ENCODE measurements around the gene HDAC6. TPM values are rescaled to one million over a fixed set of nuclear protein-coding genes. Genes with fewer than 3 reads are reported as not detected.

Gene HDAC6
- total RNA-seq, 2 experiments from 2014 or later, result 62.0 to 108 TPM

DNA sequence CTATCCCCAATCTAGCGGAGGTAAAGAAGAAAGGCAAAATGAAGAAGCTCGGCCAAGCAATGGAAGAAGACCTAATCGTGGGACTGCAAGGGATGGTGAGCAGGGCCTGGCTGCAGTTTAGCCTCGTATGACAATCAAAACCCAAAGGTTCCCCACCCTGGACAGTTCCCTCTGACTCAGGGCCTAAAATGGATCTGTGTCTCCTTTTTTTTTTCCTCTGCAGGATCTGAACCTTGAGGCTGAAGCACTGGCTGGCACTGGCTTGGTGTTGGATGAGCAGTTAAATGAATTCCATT is 986 bp downstream of the HDAC6 start:
- no peaks in the 10 kb centered on the region for H3K9me3 ChIP-seq (ENCODE audit: low read length)
- ChIA-PET CTCF (ENCODE audit: unreplicated experiment) (no interaction called here), POLR2A (no interaction called here)
- peak overlapping the region; percentile 97 for H3K4me2 ChIP-seq (ENCODE audit: low read length)
- peaks cover 18% of the 10 kb centered on the region for H3K4me1 ChIP-seq (ENCODE audit: insufficient read depth, low read length, poor library complexity, severe bottlenecking)
- TF ChIP-seq CTCF (conservative IDR thresholded peaks at IDR 0.05; ENCODE audit: low read length) (no peak), EZH2phosphoT487 (IDR thresholded peaks at IDR 0.05; ENCODE audit: borderline replicate concordance, low read depth, low read length) (no peak)
- peaks cover 8% of the 10 kb centered on the region; the same call in 1 of the 2 replicates for H3K79me2 ChIP-seq (ENCODE audit: insufficient read depth, low read depth, low read length)
- intact Hi-C loops (cut with micrococcal nuclease; ENCODE audit: unreplicated experiment), result loop anchor here (5.0 to 10.0 kb wide), 2 partner anchors 66 to 92 kb away; partner anchors contain the start of genes PQBP1 and TIMM17B
- no peaks in the 10 kb centered on the region for H3K9me2 ChIP-seq (ENCODE audit: insufficient read depth, low read length)
- peaks cover 14% of the 10 kb centered on the region for H3K36me3 ChIP-seq (ENCODE audit: insufficient read depth, low read length)
- H4K20me1 ChIP-seq (ENCODE audit: insufficient read depth, low read length), result no peaks in the 10 kb centered on the region
- H2AFZ ChIP-seq (ENCODE audit: low read length), result peak overlapping the region; percentile 64; the same call in 1 of the 2 replicates
- H3K4me3 ChIP-seq (ENCODE audit: low read depth, low read length, poor library complexity, severe bottlenecking), result peak overlapping the region; percentile 77
- TSS peak; percentile 54 for BruUV-seq (replicated peaks)
- DNase-seq (ENCODE audit: low spot score), result no peak
- H3K27ac ChIP-seq (ENCODE audit: low read depth, low read length, poor library complexity, severe bottlenecking), result peak overlapping the region; percentile 86

GRCh38 chrX:48806081-48806480 is 4.2 kb downstream of the HDAC6 start:
- TF ChIP-seq EZH2phosphoT487 (IDR thresholded peaks at IDR 0.05; ENCODE audit: borderline replicate concordance, low read depth, low read length), result no peak
- peak; percentile 40; the same call in 1 of the 2 replicates for TF ChIP-seq CTCF (conservative IDR thresholded peaks at IDR 0.05; ENCODE audit: low read length)
- Histone ChIP-seq H3K36me3 (ENCODE audit: insufficient read depth, low read length) (peaks cover 14% of the 10 kb centered on the region), H3K9me2 (ENCODE audit: insufficient read depth, low read length) (no peaks in the 10 kb centered on the region), H3K79me2 (ENCODE audit: insufficient read depth, low read depth, low read length) (peaks cover 8% of the 10 kb centered on the region; the same call in 1 of the 2 replicates), H2AFZ (ENCODE audit: low read length) (no peak overlapping the region), H3K4me2 (ENCODE audit: low read length) (no peak overlapping the region), H4K20me1 (ENCODE audit: insufficient read depth, low read length) (no peaks in the 10 kb centered on the region), H3K4me1 (ENCODE audit: insufficient read depth, low read length, poor library complexity, severe bottlenecking) (peaks cover 9% of the 10 kb centered on the region), H3K4me3 (ENCODE audit: low read depth, low read length, poor library complexity, severe bottlenecking) (no peak overlapping the region), H3K27ac (ENCODE audit: low read depth, low read length, poor library complexity, severe bottlenecking) (no peak overlapping the region), H3K9me3 (ENCODE audit: low read length) (no peaks in the 10 kb centered on the region)
- intact Hi-C loops (cut with micrococcal nuclease; ENCODE audit: unreplicated experiment), result loop anchor here (10.0 kb wide), 1 partner anchor 89 kb away; the partner anchor contains the start of genes PQBP1 and TIMM17B
- peak; percentile 13 for DNase-seq (ENCODE audit: low spot score)
- ChIA-PET CTCF (ENCODE audit: unreplicated experiment) (interaction anchor here (0.6 kb wide), 1 partner anchor 255 kb away, joined by 3 read pairs; no protein-coding TSS in a partner anchor), POLR2A (interaction anchor here (0.5 to 0.6 kb wide), 2 partner anchors 35 to 143 kb away, joined by 3 read pairs; no protein-coding TSS in a partner anchor)
- no TSS peak for BruUV-seq (replicated peaks)

- intact Hi-C loops (cut with micrococcal nuclease; ENCODE audit: unreplicated experiment), result no loop called here
- Histone ChIP-seq H3K27ac (ENCODE audit: low read depth, low read length, poor library complexity, severe bottlenecking) (no peak overlapping the region), H3K4me1 (ENCODE audit: insufficient read depth, low read length, poor library complexity, severe bottlenecking) (no peaks in the 10 kb centered on the region), H3K36me3 (ENCODE audit: insufficient read depth, low read length) (no peaks in the 10 kb centered on the region; the same call in 1 of the 2 replicates), H3K9me2 (ENCODE audit: insufficient read depth, low read length) (no peaks in the 10 kb centered on the region), H3K9me3 (ENCODE audit: low read length) (no peaks in the 10 kb centered on the region), H2AFZ (ENCODE audit: low read length) (no peak overlapping the region), H4K20me1 (ENCODE audit: insufficient read depth, low read length) (no peaks in the 10 kb centered on the region), H3K79me2 (ENCODE audit: insufficient read depth, low read depth, low read length) (no peaks in the 10 kb centered on the region), H3K4me2 (ENCODE audit: low read length) (no peak overlapping the region), H3K4me3 (ENCODE audit: low read depth, low read length, poor library complexity, severe bottlenecking) (no peak overlapping the region)
- no peak for DNase-seq (ENCODE audit: low spot score)
- POLR2A ChIA-PET, result no interaction called here
- TF ChIP-seq CTCF (conservative IDR thresholded peaks at IDR 0.05; ENCODE audit: low read length), result no peak
- no peak for TF ChIP-seq EZH2phosphoT487 (IDR thresholded peaks at IDR 0.05; ENCODE audit: borderline replicate concordance, low read depth, low read length)
- CTCF ChIA-PET (ENCODE audit: unreplicated experiment), result no interaction called here
- no TSS peak for BruUV-seq (replicated peaks)
Observed at GRCh38 chrX:48813644-48814043, 11.8 kb downstream of the HDAC6 start.

All from OCI-LY7 (cell line).